GM18867 (cell line): ENCODE data around the gene PRSS53.

Experiments
- ATAC-seq: cut with Tn5 transposase; IDR thresholded peaks from one replicate; pipeline ENCODE4 v1.9.1; 2021; ENCODE audit warnings: mild to moderate bottlenecking, moderate library complexity; ENCODE audit not compliant: unreplicated experiment

The PRSS53 gene

GRCh38 chr16:31099860-31100638, 11.3 kb upstream of the PRSS53 start:
- ATAC-seq, result no peak

GRCh38 chr16:31094424-31095120, 5.8 kb upstream of the PRSS53 start, which contains the start of gene VKORC1:
Gene VKORC1 (minus strand): TSS chr16:31094797. CDS start chr16:31094729, 68 bp downstream.
- ATAC-seq, result peak; percentile 83

DNA sequence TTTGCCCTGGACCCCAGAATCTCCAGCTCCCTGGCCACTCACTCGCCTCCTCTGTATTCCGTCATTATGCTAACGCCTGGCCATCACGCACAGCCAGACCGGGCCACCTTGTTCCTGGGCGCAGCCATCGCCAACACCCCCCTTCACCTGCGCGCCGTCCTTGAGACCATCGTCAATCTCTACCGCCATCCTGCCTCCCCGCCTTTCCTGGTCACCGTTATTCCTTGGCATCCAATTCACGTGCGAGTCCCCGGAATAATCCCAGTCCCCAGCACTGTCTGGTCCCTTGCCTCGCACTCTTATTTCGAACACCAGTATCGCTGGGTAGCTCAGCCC, 5.3 kb upstream of the PRSS53 start:
- peak; percentile 4 for ATAC-seq

- no peak for ATAC-seq
Observed at GRCh38 chr16:31093132-31093703, 4.5 kb upstream of the PRSS53 start.

DNA sequence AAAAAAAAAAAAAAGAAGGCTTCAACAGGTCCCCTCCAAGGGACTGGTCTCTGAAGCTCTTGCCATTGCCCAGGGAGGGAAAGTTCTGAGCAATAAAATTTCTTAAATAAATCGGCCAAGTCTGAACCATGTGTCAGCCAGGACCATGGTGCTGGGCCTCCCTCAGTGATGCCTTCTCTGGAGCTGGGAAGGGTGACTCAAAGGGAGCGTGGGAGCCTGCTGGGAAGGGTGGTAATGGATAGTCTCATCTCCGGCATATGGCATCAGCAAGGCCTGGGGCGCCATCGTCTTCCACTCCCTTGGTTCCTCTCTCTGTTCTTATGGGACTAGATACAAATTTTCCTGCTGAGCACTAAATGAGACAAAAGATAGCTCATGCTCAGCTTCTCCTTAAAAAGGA, 3.6 kb upstream of the PRSS53 start:
- no peak for ATAC-seq

DNA sequence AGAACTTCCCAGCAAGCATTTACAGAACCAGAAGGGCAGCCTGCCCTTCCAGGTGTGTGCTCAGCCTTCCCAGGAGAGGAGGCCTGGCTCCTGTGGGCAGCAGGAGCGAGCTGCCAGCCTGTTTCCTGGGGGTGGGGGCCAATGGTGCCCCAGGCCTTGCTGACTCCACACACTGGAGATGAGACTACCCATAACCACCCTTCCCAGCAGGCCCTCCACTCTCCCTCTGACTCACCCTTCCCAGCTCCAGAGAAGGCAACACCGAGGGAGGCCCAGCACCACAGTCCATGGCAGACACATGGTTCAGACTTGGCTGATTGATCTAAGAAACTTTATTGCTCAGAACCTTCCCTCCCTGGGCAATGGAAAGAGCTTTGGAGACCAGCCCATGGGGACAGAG, 1.8 kb upstream of the PRSS53 start:
- ATAC-seq, result no peak

DNA sequence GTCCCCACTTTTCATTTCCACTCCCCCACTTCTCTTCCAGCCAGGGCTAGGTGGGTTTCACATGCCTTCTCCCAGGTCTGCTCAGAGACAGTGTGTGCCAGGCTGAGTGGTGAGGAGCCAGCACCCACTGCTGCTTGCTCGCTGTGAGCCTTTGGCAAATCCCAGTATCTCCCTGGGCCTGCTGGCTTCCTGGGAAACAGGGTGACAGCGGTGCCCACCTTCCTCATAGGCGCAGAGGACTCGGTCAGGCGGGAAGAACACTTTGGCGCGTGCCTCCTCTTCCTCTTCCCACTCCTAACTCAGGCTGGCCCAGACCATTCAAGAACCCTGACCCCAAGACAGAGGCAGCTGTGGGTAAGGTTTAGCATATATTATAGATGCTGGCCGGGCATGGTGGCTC, 456 bp upstream of the PRSS53 start:
- ATAC-seq, result no peak

- ATAC-seq, result no peak
Observed at GRCh38 chr16:31087971-31088370, 772 bp downstream of the PRSS53 start.

- ATAC-seq, result no peak
Observed at GRCh38 chr16:31087481-31087880, 1.3 kb downstream of the PRSS53 start.

- no peak for ATAC-seq
Observed at GRCh38 chr16:31086629-31086906, 2.2 kb downstream of the PRSS53 start.

GRCh38 chr16:31085873-31086628, 2.7 kb downstream of the PRSS53 start:
- no peak for ATAC-seq

DNA sequence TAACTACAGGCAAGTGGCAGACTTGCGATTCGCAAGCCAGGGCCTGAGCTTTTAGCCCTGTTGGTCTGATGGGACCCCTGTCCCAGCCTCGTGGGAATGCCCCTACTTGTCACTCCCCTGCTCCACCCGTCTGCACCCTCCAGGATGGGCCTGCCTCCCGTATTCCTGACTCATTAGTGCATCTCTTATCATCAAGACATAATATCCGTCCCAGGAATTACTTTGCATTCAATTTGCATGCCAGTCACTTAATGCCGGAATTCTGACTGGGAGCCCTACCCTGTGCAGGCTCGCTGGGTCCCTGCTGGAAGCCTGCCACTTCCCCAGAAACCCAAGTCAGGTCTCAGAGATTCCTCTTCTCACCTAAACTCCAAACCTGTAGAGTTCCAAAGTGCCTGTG, 3.3 kb downstream of the PRSS53 start:
- no peak for ATAC-seq

GRCh38 chr16:31084584-31085302, 4.0 kb downstream of the PRSS53 start:
- no peak for ATAC-seq

DNA sequence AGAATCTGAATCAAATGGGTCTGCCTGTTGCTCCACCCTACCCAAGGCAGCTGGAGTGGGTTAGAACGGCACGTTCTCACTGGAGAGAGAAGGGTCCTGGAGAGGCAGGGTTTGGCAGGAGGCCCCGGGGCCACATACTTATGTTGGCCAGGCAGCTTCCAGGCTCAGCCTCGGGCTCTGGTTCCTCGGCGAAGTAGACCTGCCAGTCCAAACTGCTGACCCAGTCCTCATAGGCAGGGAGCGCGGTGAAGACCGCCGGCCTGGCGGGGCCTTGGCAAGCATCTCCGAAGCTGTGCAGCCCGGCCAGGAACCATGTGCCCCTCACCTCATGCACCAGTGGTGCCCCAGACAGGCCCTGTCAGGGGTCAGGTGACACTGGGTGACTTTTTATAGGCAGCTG, 4.8 kb downstream of the PRSS53 start:
- ATAC-seq, result no peak

- ATAC-seq, result no peak
Observed at GRCh38 chr16:31083556-31083955, 5.2 kb downstream of the PRSS53 start.

GRCh38 chr16:31083081-31083480, 5.7 kb downstream of the PRSS53 start:
- ATAC-seq, result no peak

- ATAC-seq, result no peak
Observed at GRCh38 chr16:31082368-31083045, 6.2 kb downstream of the PRSS53 start.

GRCh38 chr16:31081428-31082351, 7.1 kb downstream of the PRSS53 start:
- no peak for ATAC-seq

DNA sequence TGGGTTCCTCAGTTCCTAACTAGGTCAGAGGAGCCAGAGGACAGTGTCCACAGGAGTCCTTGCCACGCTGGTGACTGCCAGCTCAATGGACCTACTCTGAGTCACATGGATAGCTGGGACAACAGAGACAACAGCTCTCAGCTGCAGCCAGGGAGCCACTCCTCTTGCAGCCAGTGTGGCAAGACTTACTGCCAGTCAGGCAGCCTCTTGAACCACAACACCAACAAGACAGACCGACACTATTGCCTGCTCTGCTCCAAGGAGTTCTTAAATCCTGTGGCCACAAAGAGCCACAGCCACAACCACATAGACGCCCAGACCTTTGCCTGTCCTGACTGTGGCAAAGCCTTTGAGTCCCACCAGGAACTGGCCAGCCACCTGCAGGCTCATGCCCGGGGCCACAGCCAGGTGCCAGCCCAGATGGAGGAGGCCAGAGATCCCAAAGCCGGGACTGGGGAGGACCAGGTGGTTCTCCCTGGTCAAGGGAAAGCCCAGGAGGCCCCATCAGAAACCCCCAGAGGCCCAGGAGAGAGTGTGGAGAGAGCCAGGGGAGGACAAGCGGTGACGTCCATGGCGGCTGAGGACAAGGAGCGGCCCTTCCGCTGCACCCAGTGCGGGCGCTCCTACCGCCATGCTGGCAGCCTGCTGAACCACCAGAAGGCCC, 7.9 kb downstream of the PRSS53 start:
- no peak for ATAC-seq
